Stomach (tissue), 4 donors: Measurements from ENCODE around the gene RIPOR1.

Experiments used
- POLR2A ChIP-seq, 4 donors: fragments of 450-650 bp; IDR thresholded peaks; one replicate each; pipeline ENCODE4 v1.6.1; 2016; ENCODE audit warnings: antibody characterized with exemption in 4 of 4, control low read depth in 2 of 4, mild to moderate bottlenecking in 1 of 4, moderate library complexity in 1 of 4
- POLR2AphosphoS5 ChIP-seq, 3 donors: sonication (generic); formaldehyde crosslinking; IDR thresholded peaks; one replicate each; pipeline ENCODE4 v1.6.1; 2016; ENCODE audit warnings: antibody characterized with exemption in 3 of 3
- TF ChIP-seq, protein P1 (sequence below), 7 experiments: fragments of 450-650 bp in 4 of 7; fragments of 200-600 bp in 3 of 7; sonication (generic) in 3 of 7; IDR thresholded peaks; one replicate each; pipeline ENCODE4 v1.5.1; 2016 to 2019; ENCODE audit warnings: antibody characterized with exemption in 7 of 7, control low read depth in 2 of 7, mild to moderate bottlenecking in 1 of 7

DNA sequence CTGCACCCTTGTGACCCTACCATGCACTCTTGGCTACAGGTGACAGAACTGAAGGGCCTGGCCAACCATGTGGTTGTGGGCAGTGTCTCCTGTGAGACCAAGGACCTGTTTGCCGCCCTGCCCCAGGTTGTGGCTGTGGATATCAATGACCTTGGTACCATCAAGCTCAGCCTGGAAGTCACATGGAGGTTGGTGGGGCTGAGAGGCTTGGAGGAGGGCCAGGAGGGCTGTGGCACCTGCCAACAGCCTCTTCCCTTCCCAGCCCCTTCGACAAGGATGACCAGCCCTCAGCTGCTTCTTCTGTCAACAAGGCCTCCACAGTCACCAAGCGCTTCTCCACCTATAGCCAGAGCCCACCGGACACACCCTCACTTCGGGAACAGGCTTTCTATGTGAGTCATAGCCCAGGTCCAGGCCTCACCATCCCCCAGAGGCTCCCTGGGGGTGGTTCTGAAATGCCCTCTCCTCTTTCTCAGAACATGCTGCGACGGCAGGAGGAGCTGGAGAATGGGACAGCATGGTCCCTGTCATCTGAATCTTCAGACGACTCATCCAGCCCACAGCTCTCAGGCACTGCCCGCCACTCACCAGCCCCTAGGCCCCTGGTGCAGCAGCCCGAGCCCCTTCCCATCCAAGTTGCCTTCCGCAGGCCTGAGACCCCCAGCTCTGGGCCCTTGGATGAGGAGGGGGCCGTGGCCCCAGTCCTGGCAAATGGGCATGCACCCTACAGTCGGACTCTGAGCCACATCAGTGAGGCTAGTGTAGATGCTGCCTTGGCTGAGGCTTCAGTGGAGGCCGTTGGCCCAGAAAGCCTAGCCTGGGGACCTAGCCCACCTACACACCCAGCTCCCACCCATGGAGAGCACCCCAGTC, 13.0 kb downstream of the RIPOR1 start:
- TF ChIP-seq POLR2A (IDR thresholded peaks at IDR 0.05) = no peak
- TF ChIP-seq, protein P1, sequence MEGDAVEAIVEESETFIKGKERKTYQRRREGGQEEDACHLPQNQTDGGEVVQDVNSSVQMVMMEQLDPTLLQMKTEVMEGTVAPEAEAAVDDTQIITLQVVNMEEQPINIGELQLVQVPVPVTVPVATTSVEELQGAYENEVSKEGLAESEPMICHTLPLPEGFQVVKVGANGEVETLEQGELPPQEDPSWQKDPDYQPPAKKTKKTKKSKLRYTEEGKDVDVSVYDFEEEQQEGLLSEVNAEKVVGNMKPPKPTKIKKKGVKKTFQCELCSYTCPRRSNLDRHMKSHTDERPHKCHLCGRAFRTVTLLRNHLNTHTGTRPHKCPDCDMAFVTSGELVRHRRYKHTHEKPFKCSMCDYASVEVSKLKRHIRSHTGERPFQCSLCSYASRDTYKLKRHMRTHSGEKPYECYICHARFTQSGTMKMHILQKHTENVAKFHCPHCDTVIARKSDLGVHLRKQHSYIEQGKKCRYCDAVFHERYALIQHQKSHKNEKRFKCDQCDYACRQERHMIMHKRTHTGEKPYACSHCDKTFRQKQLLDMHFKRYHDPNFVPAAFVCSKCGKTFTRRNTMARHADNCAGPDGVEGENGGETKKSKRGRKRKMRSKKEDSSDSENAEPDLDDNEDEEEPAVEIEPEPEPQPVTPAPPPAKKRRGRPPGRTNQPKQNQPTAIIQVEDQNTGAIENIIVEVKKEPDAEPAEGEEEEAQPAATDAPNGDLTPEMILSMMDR (IDR thresholded peaks at IDR 0.05) = no peak
- TF ChIP-seq POLR2AphosphoS5 (IDR thresholded peaks at IDR 0.05) = no peak
